Sigmoid colon (tissue), 7 donors: Measurements from ENCODE around the gene NOS1AP. TPM values are rescaled to one million over a fixed set of nuclear protein-coding genes. Genes with fewer than 3 reads are reported as not detected.
A peak's percentile ranks its signal among the peaks of the same experiment; 100 is the strongest.

ENCODE experiments used
- DNase-seq: peaks from one replicate; pipeline ENCODE4 v3.0.0-alpha.2; 2019
- H3K27ac ChIP-seq, 4 donors: fragments of 200-600 bp; sonication (generic); one replicate each; pipeline ENCODE4 v1.5.1; 2016 to 2019; ENCODE audit warnings: mild to moderate bottlenecking in 1 of 4
- H3K27me3 ChIP-seq, 3 donors: fragments of 200-600 bp; sonication (generic); one replicate each; pipeline ENCODE4 v1.5.1; 2019; ENCODE audit warnings: mild to moderate bottlenecking in 1 of 3
- H3K36me3 ChIP-seq, 4 donors: fragments of 200-600 bp; sonication (generic); one replicate each; pipeline ENCODE4 v1.5.1; 2016 to 2019
- H3K4me1 ChIP-seq, 4 donors: fragments of 200-600 bp; sonication (generic); one replicate each; pipeline ENCODE4 v1.5.1; 2017 to 2019
- H3K4me3 ChIP-seq, 4 donors: fragments of 200-600 bp; sonication (generic); one replicate each; pipeline ENCODE4 v1.5.1; 2017 to 2019; ENCODE audit warnings: mild to moderate bottlenecking in 2 of 4, moderate library complexity in 1 of 4
- H3K9me3 ChIP-seq, 4 donors: fragments of 200-600 bp in 3 of 4; sonication (generic) in 3 of 4; one replicate each; pipeline versions ENCODE4 v1.5.1 to v1.6.1; 2013 to 2019
- EP300 ChIP-seq, 4 donors: sonication (generic); formaldehyde crosslinking; IDR thresholded peaks; one replicate each; pipeline ENCODE4 v1.6.1; 2017; ENCODE audit warnings: antibody characterized with exemption in 4 of 4
- POLR2A ChIP-seq, 2 donors: fragments of 450-650 bp; IDR thresholded peaks; one replicate each; pipeline ENCODE4 v1.6.1; 2016; ENCODE audit warnings: antibody characterized with exemption in 2 of 2, mild to moderate bottlenecking in 2 of 2, moderate library complexity in 2 of 2
- POLR2AphosphoS5 ChIP-seq, 4 donors: sonication (generic); formaldehyde crosslinking; IDR thresholded peaks; one replicate each; pipeline ENCODE4 v1.6.1; 2017; ENCODE audit warnings: antibody characterized with exemption in 4 of 4
- WGBS, 2 donors: extraction: QIAGEN DNeasy Blood & Tissue Kit; methylation state at CpG; one replicate each; pipeline ENCODE4 v1.1.7; 2013; 5-methylcytosine and 5-hydroxymethylcytosine counted together
- intact Hi-C: fragments of 100-400 bp; cut with DNase I; formaldehyde crosslinking; loops from one replicate; pipeline ENCODE4 v1.15.1; 2023
- polyA plus RNA-seq, 3 donors: library from polyadenylated mRNA; stranded (reverse); fragments of 200-250 nt; gene quantifications; one replicate each; pipeline ENCODE4 v1.2.3, GENCODE V29; 2013
- total RNA-seq, 4 donors: library from RNA; depleted of rRNA; stranded (reverse); fragments of >200 nt; gene quantifications; one replicate each; pipeline ENCODE4 v1.1.0, GENCODE V29; 2016
- TF ChIP-seq, protein P1 (sequence below), 4 experiments: fragments of 450-650 bp in 3 of 4; fragments of 200-600 bp in 1 of 4; IDR thresholded peaks; one replicate each; pipeline ENCODE4 v1.5.1; 2016 to 2019; ENCODE audit warnings: antibody characterized with exemption in 4 of 4, mild to moderate bottlenecking in 3 of 4, moderate library complexity in 2 of 4
- donor health status: healthy with polysubstance abuse.
- donor health status: Bipolar disorder and iron deficiency.
- donor health status: healthy.

The NOS1AP gene
- total and polyA plus RNA-seq, 7 donors = 1.2 to 11.9 (median 4.6) TPM

DNA sequence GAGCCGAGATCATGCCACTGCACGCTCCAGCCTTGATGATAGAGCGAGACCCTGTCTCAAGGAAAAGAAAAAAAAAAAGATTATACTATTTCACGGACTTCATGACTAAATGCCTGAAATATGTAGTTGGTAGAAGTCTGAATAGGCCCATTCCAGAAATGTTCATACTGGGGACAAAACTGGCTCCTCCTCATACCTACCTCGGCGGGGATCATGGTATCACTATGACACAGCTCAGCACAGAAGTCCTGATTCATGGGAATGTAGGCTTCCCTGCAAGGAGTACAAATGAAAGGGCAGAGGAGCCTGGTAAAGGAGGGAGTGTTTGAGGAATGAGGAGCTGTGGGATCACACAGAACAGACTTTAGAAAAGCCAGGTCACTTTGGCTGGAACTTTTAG is 302.1 kb downstream of the NOS1AP start:
- H3K4me3 ChIP-seq = no peak overlapping the region
- H3K4me1 ChIP-seq = no peaks in the 10 kb centered on the region
- no peak for TF ChIP-seq POLR2A (IDR thresholded peaks at IDR 0.05)
- no peak for TF ChIP-seq POLR2AphosphoS5 (IDR thresholded peaks at IDR 0.05)
- TF ChIP-seq, protein P1, sequence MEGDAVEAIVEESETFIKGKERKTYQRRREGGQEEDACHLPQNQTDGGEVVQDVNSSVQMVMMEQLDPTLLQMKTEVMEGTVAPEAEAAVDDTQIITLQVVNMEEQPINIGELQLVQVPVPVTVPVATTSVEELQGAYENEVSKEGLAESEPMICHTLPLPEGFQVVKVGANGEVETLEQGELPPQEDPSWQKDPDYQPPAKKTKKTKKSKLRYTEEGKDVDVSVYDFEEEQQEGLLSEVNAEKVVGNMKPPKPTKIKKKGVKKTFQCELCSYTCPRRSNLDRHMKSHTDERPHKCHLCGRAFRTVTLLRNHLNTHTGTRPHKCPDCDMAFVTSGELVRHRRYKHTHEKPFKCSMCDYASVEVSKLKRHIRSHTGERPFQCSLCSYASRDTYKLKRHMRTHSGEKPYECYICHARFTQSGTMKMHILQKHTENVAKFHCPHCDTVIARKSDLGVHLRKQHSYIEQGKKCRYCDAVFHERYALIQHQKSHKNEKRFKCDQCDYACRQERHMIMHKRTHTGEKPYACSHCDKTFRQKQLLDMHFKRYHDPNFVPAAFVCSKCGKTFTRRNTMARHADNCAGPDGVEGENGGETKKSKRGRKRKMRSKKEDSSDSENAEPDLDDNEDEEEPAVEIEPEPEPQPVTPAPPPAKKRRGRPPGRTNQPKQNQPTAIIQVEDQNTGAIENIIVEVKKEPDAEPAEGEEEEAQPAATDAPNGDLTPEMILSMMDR (IDR thresholded peaks at IDR 0.05) = no peak
- no peak for TF ChIP-seq EP300 (IDR thresholded peaks at IDR 0.05)
- no peaks in the 10 kb centered on the region for H3K9me3 ChIP-seq
- intact Hi-C loops = no loop called here
- no peak overlapping the region for H3K27ac ChIP-seq
- no peaks in the 10 kb centered on the region for H3K27me3 ChIP-seq
- no peak for DNase-seq
- 82 to 91% methylated on average over 6 of the region's 6 CpGs for WGBS, 2 donors
- no peaks in the 10 kb centered on the region for H3K36me3 ChIP-seq

DNA sequence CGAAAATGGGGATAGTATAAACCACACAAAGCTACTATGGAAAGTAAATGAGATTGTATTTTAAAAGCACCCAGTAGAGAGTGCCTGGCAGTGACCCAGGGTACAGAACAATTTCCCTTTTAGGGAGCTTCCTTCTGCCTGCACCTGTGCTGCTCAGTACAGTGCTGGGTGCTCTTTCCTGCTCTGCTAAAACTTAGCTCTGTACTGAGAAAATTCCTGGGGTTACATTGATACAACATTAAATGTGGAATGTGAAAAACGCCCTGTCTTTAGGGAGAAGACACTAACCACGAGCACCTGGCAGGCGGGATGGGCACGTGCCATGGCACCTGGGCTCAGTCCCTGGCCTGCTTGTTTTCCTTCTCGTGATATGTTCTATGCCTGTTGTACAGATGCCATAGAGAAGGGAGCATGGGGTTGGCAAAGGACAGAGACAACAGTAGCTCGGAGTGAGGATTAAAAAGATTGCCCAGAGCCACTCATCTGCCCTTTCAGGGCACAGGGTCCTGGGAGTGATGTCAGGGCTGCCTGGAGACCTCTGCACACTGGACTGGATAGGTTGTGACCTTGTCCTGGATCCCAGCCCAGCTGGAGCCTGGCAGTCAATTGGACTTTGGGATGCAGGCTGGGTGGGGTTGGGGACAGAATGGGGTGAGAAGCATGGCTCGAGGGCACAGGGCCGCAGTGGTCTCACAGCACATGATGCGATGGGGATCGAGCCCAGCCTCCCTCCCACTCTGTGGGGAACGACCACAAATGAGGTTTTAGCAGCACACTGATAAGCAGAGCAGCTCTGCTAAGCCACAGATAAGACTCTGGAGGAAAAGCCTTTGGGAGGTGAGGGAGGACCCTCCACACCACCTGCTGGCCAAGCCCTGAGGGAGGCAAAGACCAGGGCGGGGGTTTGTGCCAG is 302.9 kb downstream of the NOS1AP start:
- Histone ChIP-seq H3K4me3 (no peak overlapping the region), H3K27ac (no peak overlapping the region), H3K9me3 (no peaks in the 10 kb centered on the region), H3K36me3 (no peaks in the 10 kb centered on the region), H3K4me1 (no peaks in the 10 kb centered on the region), H3K27me3 (no peaks in the 10 kb centered on the region)
- intact Hi-C loops = no loop called here
- TF ChIP-seq EP300 (IDR thresholded peaks at IDR 0.05) = no peak
- no peak for TF ChIP-seq POLR2AphosphoS5 (IDR thresholded peaks at IDR 0.05)
- TF ChIP-seq, protein P1 (IDR thresholded peaks at IDR 0.05) = no peak
- no peak for TF ChIP-seq POLR2A (IDR thresholded peaks at IDR 0.05)
- 23 to 40% methylated on average over 13 of the region's 13 CpGs for WGBS, 2 donors
- DNase-seq = peak; percentile 48

DNA sequence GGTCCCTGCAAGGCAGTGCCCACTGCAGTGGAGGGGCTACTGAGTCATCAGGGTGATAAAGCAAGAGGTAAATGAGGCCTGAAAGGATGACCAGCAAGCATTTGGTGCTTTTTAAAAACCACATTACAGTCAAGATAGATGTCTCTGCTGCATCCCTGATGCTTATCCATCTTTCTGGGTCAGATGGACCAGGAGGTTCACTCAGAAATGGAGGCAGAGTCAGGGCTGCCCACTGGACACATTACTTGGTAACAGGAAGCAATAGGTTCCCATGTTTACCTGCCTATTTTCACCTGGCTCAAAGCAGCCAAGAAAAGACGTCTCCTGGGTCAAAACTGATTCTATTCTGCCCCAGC is 303.6 kb downstream of the NOS1AP start:
- H3K36me3 ChIP-seq = no peaks in the 10 kb centered on the region
- DNase-seq = peak; percentile 15
- 22 to 57% methylated on average over 1 of the region's 1 CpG for WGBS, 2 donors
- TF ChIP-seq POLR2A (IDR thresholded peaks at IDR 0.05) (no peak), POLR2AphosphoS5 (IDR thresholded peaks at IDR 0.05) (no peak), EP300 (IDR thresholded peaks at IDR 0.05) (no peak)
- TF ChIP-seq, protein P1 (IDR thresholded peaks at IDR 0.05) = no peak
- no peaks in the 10 kb centered on the region for H3K4me1 ChIP-seq
- no peak overlapping the region for H3K27ac ChIP-seq
- H3K9me3 ChIP-seq = no peaks in the 10 kb centered on the region
- intact Hi-C loops = no loop called here
- no peaks in the 10 kb centered on the region for H3K27me3 ChIP-seq
- no peak overlapping the region for H3K4me3 ChIP-seq

DNA sequence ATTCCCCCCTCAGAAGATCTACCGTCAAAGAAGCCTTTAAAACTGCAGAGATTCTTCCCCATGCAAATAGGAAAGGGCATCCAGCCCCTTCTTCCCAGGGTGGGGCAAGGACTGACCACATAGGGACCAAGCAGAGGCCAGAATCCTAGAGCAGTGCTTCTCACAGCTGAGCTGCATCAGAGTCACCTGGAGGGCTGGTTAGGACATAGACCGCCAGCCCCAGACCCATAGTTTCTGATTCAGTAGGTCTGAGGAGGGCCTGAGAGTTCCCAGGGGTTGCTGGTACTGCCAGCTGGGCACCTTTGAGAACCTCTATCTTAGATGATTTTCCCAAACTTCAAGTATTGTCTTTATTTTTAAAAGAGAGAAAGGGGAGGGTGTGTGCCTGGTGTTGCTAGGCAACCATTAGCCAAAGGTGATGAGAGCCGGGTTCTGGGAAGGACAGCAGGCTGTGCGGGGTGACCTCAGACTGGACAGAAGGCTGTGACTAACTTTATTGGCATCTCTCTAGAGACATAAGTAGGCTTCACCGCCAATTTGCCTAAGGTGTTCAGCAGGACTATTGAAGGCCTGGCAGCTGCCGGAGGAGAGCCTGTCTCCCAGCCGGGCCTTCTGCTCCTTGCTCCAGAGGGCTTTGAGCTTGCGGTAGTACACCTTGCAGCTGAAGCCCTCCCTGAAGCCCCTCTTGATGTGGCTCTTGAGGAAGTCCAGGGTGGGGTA is 304.2 kb downstream of the NOS1AP start:
- TF ChIP-seq POLR2AphosphoS5 (IDR thresholded peaks at IDR 0.05) = no peak
- TF ChIP-seq, protein P1 (IDR thresholded peaks at IDR 0.05) = no peak
- no peak for TF ChIP-seq POLR2A (IDR thresholded peaks at IDR 0.05)
- TF ChIP-seq EP300 (IDR thresholded peaks at IDR 0.05) = no peak
- peak; percentile 34 for DNase-seq
- Histone ChIP-seq H3K4me3 (no peak overlapping the region), H3K4me1 (no peaks in the 10 kb centered on the region), H3K27me3 (no peaks in the 10 kb centered on the region), H3K9me3 (no peaks in the 10 kb centered on the region), H3K36me3 (no peaks in the 10 kb centered on the region), H3K27ac (no peak overlapping the region)
- intact Hi-C loops = no loop called here
- WGBS, 2 donors = 87 to 92% methylated on average over 8 of the region's 8 CpGs
